ENCODE data around the gene CDK14.

The CDK14 gene

GRCh38 chr7:90889210-90889609 is 293.1 kb downstream of the CDK14 start:
- no peak overlapping the region for H3K27ac ChIP-seq (ENCODE audit: low read length)
- no peaks in the 10 kb centered on the region for H3K9me3 ChIP-seq (ENCODE audit: insufficient read depth, low read length, severe bottlenecking)
- TF ChIP-seq CTCF (IDR thresholded peaks at IDR 0.05; ENCODE audit: borderline replicate concordance, extremely low read depth, low read length, poor library complexity, severe bottlenecking) (no peak), EZH2 (IDR thresholded peaks at IDR 0.05; ENCODE audit: borderline replicate concordance, low read depth, low read length, severe bottlenecking) (no peak)
- no peaks in the 10 kb centered on the region for H4K20me1 ChIP-seq (ENCODE audit: insufficient read depth, low read length)
- no peak overlapping the region for H2AFZ ChIP-seq (ENCODE audit: low read depth, low read length)
- DNase-seq: no peak
- H3K36me3 ChIP-seq (ENCODE audit: insufficient read depth, low read length): no peaks in the 10 kb centered on the region
- no peaks in the 10 kb centered on the region for H3K79me2 ChIP-seq (ENCODE audit: insufficient read depth, low read length)
- H3K9ac ChIP-seq (ENCODE audit: low read depth, low read length): no peak overlapping the region
- H3K4me1 ChIP-seq (ENCODE audit: insufficient read depth, low read length): no peaks in the 10 kb centered on the region
- ATAC-seq (ENCODE audit: insufficient read depth, low read depth): no peak
- H3K4me2 ChIP-seq (ENCODE audit: insufficient read depth, low read length): no peak overlapping the region
- no peak overlapping the region for H3K4me3 ChIP-seq (ENCODE audit: low read depth in 1 of 2, low read length in 2 of 2)
- H3K27me3 ChIP-seq (ENCODE audit: insufficient read depth, low read length, poor library complexity): no peaks in the 10 kb centered on the region

DNA sequence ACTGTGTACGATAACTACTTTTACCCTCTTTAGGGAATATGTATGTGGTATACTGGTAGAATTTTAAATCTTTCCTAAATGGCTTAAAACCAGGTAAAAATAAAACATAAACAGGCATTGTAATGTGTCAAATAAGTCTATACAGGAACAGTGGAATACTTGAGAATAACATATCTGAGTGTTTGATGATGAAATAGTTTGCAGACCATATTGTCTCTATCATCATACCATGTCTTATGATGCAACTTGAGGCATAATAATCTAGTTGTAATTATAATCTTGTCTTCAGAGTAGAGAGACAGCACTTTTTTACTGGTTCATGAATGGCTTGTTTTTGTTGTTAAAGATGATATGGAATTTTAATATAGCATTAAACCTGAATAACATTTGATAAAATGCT is 293.5 kb downstream of the CDK14 start:
- DNase-seq (no peak), ATAC-seq (ENCODE audit: insufficient read depth, low read depth) (no peak)
- Histone ChIP-seq H3K79me2 (ENCODE audit: insufficient read depth, low read length) (no peaks in the 10 kb centered on the region), H3K9me3 (ENCODE audit: insufficient read depth, low read length, severe bottlenecking) (no peaks in the 10 kb centered on the region), H3K4me1 (ENCODE audit: insufficient read depth, low read length) (no peaks in the 10 kb centered on the region), H4K20me1 (ENCODE audit: insufficient read depth, low read length) (no peaks in the 10 kb centered on the region), H3K27ac (ENCODE audit: low read length) (no peak overlapping the region), H3K4me2 (ENCODE audit: insufficient read depth, low read length) (no peak overlapping the region), H3K27me3 (ENCODE audit: insufficient read depth, low read length, poor library complexity) (no peaks in the 10 kb centered on the region), H3K4me3 (ENCODE audit: low read depth in 1 of 2, low read length in 2 of 2) (no peak overlapping the region), H3K9ac (ENCODE audit: low read depth, low read length) (no peak overlapping the region), H3K36me3 (ENCODE audit: insufficient read depth, low read length) (no peaks in the 10 kb centered on the region), H2AFZ (ENCODE audit: low read depth, low read length) (no peak overlapping the region)
- no peak for TF ChIP-seq EZH2 (IDR thresholded peaks at IDR 0.05; ENCODE audit: borderline replicate concordance, low read depth, low read length, severe bottlenecking)
- TF ChIP-seq CTCF (IDR thresholded peaks at IDR 0.05; ENCODE audit: borderline replicate concordance, extremely low read depth, low read length, poor library complexity, severe bottlenecking): no peak

DNA sequence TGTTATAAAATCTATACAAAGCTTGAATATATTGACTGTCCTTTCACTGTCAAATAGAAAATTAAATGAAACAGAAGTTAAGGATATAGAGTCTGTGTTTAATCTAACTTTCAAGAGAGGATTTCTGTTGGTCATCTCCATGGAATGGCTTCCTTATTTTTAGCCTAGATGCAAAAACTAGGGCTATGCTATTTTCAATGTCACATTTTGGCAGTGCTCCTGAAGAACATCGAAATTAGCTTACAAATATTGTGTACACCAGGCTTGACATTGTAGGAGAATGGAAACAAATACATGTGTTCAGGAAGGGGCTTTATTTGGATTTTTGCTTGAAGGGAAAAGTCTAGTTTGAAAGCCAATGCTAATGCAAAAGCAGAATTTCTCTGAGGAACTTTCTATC is 295.4 kb downstream of the CDK14 start:
- Histone ChIP-seq H3K9ac (ENCODE audit: low read depth, low read length) (no peak overlapping the region), H4K20me1 (ENCODE audit: insufficient read depth, low read length) (no peaks in the 10 kb centered on the region), H3K27me3 (ENCODE audit: insufficient read depth, low read length, poor library complexity) (no peaks in the 10 kb centered on the region), H3K79me2 (ENCODE audit: insufficient read depth, low read length) (no peaks in the 10 kb centered on the region), H3K36me3 (ENCODE audit: insufficient read depth, low read length) (no peaks in the 10 kb centered on the region), H3K9me3 (ENCODE audit: insufficient read depth, low read length, severe bottlenecking) (no peaks in the 10 kb centered on the region), H3K4me1 (ENCODE audit: insufficient read depth, low read length) (no peaks in the 10 kb centered on the region), H3K27ac (ENCODE audit: low read length) (no peak overlapping the region), H3K4me3 (ENCODE audit: low read depth in 1 of 2, low read length in 2 of 2) (no peak overlapping the region), H3K4me2 (ENCODE audit: insufficient read depth, low read length) (no peak overlapping the region), H2AFZ (ENCODE audit: low read depth, low read length) (no peak overlapping the region)
- ATAC-seq (ENCODE audit: insufficient read depth, low read depth): no peak
- no peak for DNase-seq
- TF ChIP-seq EZH2 (IDR thresholded peaks at IDR 0.05; ENCODE audit: borderline replicate concordance, low read depth, low read length, severe bottlenecking): no peak
- no peak for TF ChIP-seq CTCF (IDR thresholded peaks at IDR 0.05; ENCODE audit: borderline replicate concordance, extremely low read depth, low read length, poor library complexity, severe bottlenecking)

- ATAC-seq (ENCODE audit: insufficient read depth, low read depth) (no peak), DNase-seq (no peak)
- H2AFZ ChIP-seq (ENCODE audit: low read depth, low read length): no peak overlapping the region
- H3K27ac ChIP-seq (ENCODE audit: low read length): no peak overlapping the region
- H3K9ac ChIP-seq (ENCODE audit: low read depth, low read length): no peak overlapping the region
- H3K4me2 ChIP-seq (ENCODE audit: insufficient read depth, low read length): no peak overlapping the region
- H3K79me2 ChIP-seq (ENCODE audit: insufficient read depth, low read length): no peaks in the 10 kb centered on the region
- TF ChIP-seq CTCF (IDR thresholded peaks at IDR 0.05; ENCODE audit: borderline replicate concordance, extremely low read depth, low read length, poor library complexity, severe bottlenecking) (no peak), EZH2 (IDR thresholded peaks at IDR 0.05; ENCODE audit: borderline replicate concordance, low read depth, low read length, severe bottlenecking) (no peak)
- no peaks in the 10 kb centered on the region for H3K4me1 ChIP-seq (ENCODE audit: insufficient read depth, low read length)
- no peaks in the 10 kb centered on the region for H4K20me1 ChIP-seq (ENCODE audit: insufficient read depth, low read length)
- H3K9me3 ChIP-seq (ENCODE audit: insufficient read depth, low read length, severe bottlenecking): no peaks in the 10 kb centered on the region
- no peaks in the 10 kb centered on the region for H3K27me3 ChIP-seq (ENCODE audit: insufficient read depth, low read length, poor library complexity)
- H3K36me3 ChIP-seq (ENCODE audit: insufficient read depth, low read length): no peaks in the 10 kb centered on the region
- H3K4me3 ChIP-seq (ENCODE audit: low read depth in 1 of 2, low read length in 2 of 2): no peak overlapping the region
Observed at GRCh38 chr7:90892213-90892612, 296.1 kb downstream of the CDK14 start.

Measured in DND-41 (cell line).